ENCODE results near the gene RPL22. TPM values are rescaled to one million over a fixed set of nuclear protein-coding genes. Genes with fewer than 3 reads are reported as not detected.

The RPL22 gene
- polyA plus RNA-seq, 3 donors: 62.6 to 97.2 (median 65.6) TPM

- Histone ChIP-seq H3K4me1 (ENCODE audit: control insufficient read depth in 1 of 2, insufficient read depth in 2 of 2, low read length in 2 of 2) (peaks cover 0 to 5% of the 10 kb centered on the region in 2 donors), H4K20me1 (ENCODE audit: insufficient read depth, low read length) (no peaks in the 10 kb centered on the region), H3K4me3 (replicated peaks in 1 of 3; ENCODE audit: low read depth in 2 of 3, low read length in 3 of 3) (no peak overlapping the region), H3K9me3 (replicated peaks in 1 of 2; ENCODE audit: control insufficient read depth in 1 of 2, insufficient read depth in 1 of 2, low read length in 2 of 2) (no peaks in the 10 kb centered on the region), H3K4me2 (replicated peaks; ENCODE audit: extremely low read depth, low read length, poor library complexity, severe bottlenecking) (no peak overlapping the region), H2AFZ (ENCODE audit: insufficient read depth, low read depth, low read length, poor library complexity, severe bottlenecking) (no peak overlapping the region), H3K27ac (ENCODE audit: low read depth in 1 of 2, low read length in 2 of 2) (no peak overlapping the region), H3K79me2 (ENCODE audit: insufficient read depth, low read length) (no peaks in the 10 kb centered on the region), H3K9ac (ENCODE audit: insufficient read depth, low read length, poor library complexity, severe bottlenecking) (no peak overlapping the region), H3K36me3 (replicated peaks in 1 of 2; ENCODE audit: control insufficient read depth in 1 of 2, insufficient read depth in 2 of 2, low read length in 2 of 2) (no peaks in the 10 kb centered on the region), H3K27me3 (ENCODE audit: control insufficient read depth in 2 of 2, insufficient read depth in 2 of 2, low read length in 2 of 2) (no peaks in the 10 kb centered on the region)
- peaks cover 17 to 19% (median 17%) of the 10 kb centered on the region in 3 donors for H3K27me3 Mint-ChIP-seq (ENCODE audit: low read depth in 3 of 3)
- peaks cover 5% of the 10 kb centered on the region for H3K4me1 Mint-ChIP-seq
- TF ChIP-seq CTCF (IDR thresholded peaks at IDR 0.05): no peak
- no peaks in the 10 kb centered on the region for H3K36me3 Mint-ChIP-seq
- no peaks in the 10 kb centered on the region for H3K9me3 Mint-ChIP-seq
- H3K4me3 Mint-ChIP-seq: no peak overlapping the region
- DNase-seq: no peak
- intact Hi-C loops (cut with micrococcal nuclease): no loop called here
- 92% methylated on average over 2 of the region's 2 CpGs for WGBS (ENCODE audit: insufficient coverage)
- H3K27ac Mint-ChIP-seq: no peak overlapping the region
Observed at GRCh38 chr1:6157132-6157527, 42.3 kb downstream of the RPL22 start.

GRCh38 chr1:6154525-6155319 lies 44.7 kb downstream of the RPL22 start:
- Mint-ChIP-seq H3K27ac (no peak overlapping the region), H3K4me1 (peaks cover 6% of the 10 kb centered on the region), H3K36me3 (no peaks in the 10 kb centered on the region), H3K27me3 (ENCODE audit: low read depth in 3 of 3) (peaks cover 1 to 10% (median 7%) of the 10 kb centered on the region in 3 donors), H3K4me3 (no peak overlapping the region), H3K9me3 (no peaks in the 10 kb centered on the region)
- DNase-seq: no peak
- no peak for TF ChIP-seq CTCF (IDR thresholded peaks at IDR 0.05)
- Histone ChIP-seq H3K9ac (ENCODE audit: insufficient read depth, low read length, poor library complexity, severe bottlenecking) (no peak overlapping the region), H3K27me3 (ENCODE audit: control insufficient read depth in 2 of 2, insufficient read depth in 2 of 2, low read length in 2 of 2) (no peaks in the 10 kb centered on the region), H3K79me2 (ENCODE audit: insufficient read depth, low read length) (no peaks in the 10 kb centered on the region), H3K4me3 (replicated peaks in 1 of 3; ENCODE audit: low read depth in 2 of 3, low read length in 3 of 3) (no peak overlapping the region), H3K4me2 (replicated peaks; ENCODE audit: extremely low read depth, low read length, poor library complexity, severe bottlenecking) (no peak overlapping the region), H2AFZ (ENCODE audit: insufficient read depth, low read depth, low read length, poor library complexity, severe bottlenecking) (no peak overlapping the region), H3K9me3 (replicated peaks in 1 of 2; ENCODE audit: control insufficient read depth in 1 of 2, insufficient read depth in 1 of 2, low read length in 2 of 2) (no peaks in the 10 kb centered on the region), H3K27ac (ENCODE audit: low read depth in 1 of 2, low read length in 2 of 2) (no peak overlapping the region), H3K36me3 (replicated peaks in 1 of 2; ENCODE audit: control insufficient read depth in 1 of 2, insufficient read depth in 2 of 2, low read length in 2 of 2) (no peaks in the 10 kb centered on the region), H3K4me1 (ENCODE audit: control insufficient read depth in 1 of 2, insufficient read depth in 2 of 2, low read length in 2 of 2) (peaks cover 0 to 5% of the 10 kb centered on the region in 2 donors), H4K20me1 (ENCODE audit: insufficient read depth, low read length) (no peaks in the 10 kb centered on the region)
- 95% methylated on average over 15 of the region's 26 CpGs for WGBS (ENCODE audit: insufficient coverage)
- intact Hi-C loops (cut with micrococcal nuclease): no loop called here
